HG03558 (cell line): ENCODE measurements around the gene ZIC5.

Source experiments
- ATAC-seq: cut with Tn5 transposase; IDR thresholded peaks from one replicate; pipeline ENCODE4 v1.9.1; 2021; ENCODE audit warnings: moderate number of reproducible peaks; ENCODE audit not compliant: unreplicated experiment; ENCODE audit errors: extremely low read depth

ZIC5 gene

GRCh38 chr13:99988529-99989275 is 17.1 kb upstream of the ZIC5 start:
- ATAC-seq, result no peak

GRCh38 chr13:99987154-99988019 is 15.8 kb upstream of the ZIC5 start:
- no peak for ATAC-seq

- no peak for ATAC-seq
Measured at GRCh38 chr13:99986741-99987140, 15.2 kb upstream of the ZIC5 start.

- no peak for ATAC-seq
Measured at GRCh38 chr13:99985886-99986527, 14.4 kb upstream of the ZIC5 start.

- ATAC-seq, result no peak
Measured at GRCh38 chr13:99985241-99985874, 13.8 kb upstream of the ZIC5 start.

- ATAC-seq, result no peak
Measured at GRCh38 chr13:99984461-99985240, 13.1 kb upstream of the ZIC5 start.

- ATAC-seq, result no peak
Measured at GRCh38 chr13:99983499-99984401, 12.2 kb upstream of the ZIC5 start.

GRCh38 chr13:99982731-99983498 is 11.3 kb upstream of the ZIC5 start:
- ATAC-seq, result no peak

GRCh38 chr13:99982036-99982730 is 10.6 kb upstream of the ZIC5 start:
- no peak for ATAC-seq

- ATAC-seq, result no peak
Measured at GRCh38 chr13:99981735-99982035, 10.1 kb upstream of the ZIC5 start, which contains the start of gene ZIC2. Gene ZIC2, plus strand, starts transcription at chr13:99981784. Its CDS starts 281 bp downstream, at chr13:99982065.

GRCh38 chr13:99980824-99981734 is 9.5 kb upstream of the ZIC5 start:
- no peak for ATAC-seq

- ATAC-seq, result no peak
Measured at GRCh38 chr13:99980201-99980823, 8.7 kb upstream of the ZIC5 start.

- ATAC-seq, result no peak
Measured at GRCh38 chr13:99979453-99980200, 8.1 kb upstream of the ZIC5 start.

- no peak for ATAC-seq
Measured at GRCh38 chr13:99978799-99979452, 7.4 kb upstream of the ZIC5 start.
